Spleen (tissue), 7 donors: ENCODE data around the gene DAPL1.
"Not testable (repeated sequence)": the region's sequence is repeated elsewhere in the genome, so short reads cannot be mapped to it uniquely, and the experiment has no call there.

Experiments
- CTCF ChIP-seq, 11 experiments: fragments of 200-600 bp in 7 of 11; fragments of 450-650 bp in 4 of 11; sonication (generic) in 4 of 11; IDR thresholded peaks in 8 of 11; conservative IDR thresholded peaks in 3 of 11; 1 replicate in 7 of 11; 2 replicates in 4 of 11; pipeline versions ENCODE4 v1.4.0 to v1.8.0; 2016 to 2021; ENCODE audit warnings: antibody characterized with exemption in 11 of 11, inconsistent platforms in 4 of 11, mild to moderate bottlenecking in 1 of 11
- POLR2AphosphoS5 ChIP-seq, 3 donors: sonication (generic); formaldehyde crosslinking; IDR thresholded peaks; one replicate each; pipeline ENCODE4 v1.5.1; 2017; ENCODE audit warnings: antibody characterized with exemption in 3 of 3
- donor health status: DM: no; HTN: no; CAD: no; lungs with moderate emphysema.
- donor health status: DM: no; HTN: no; CAD: no.
- donor health status: DM: no; HTN: no; CAD: no.

DNA sequence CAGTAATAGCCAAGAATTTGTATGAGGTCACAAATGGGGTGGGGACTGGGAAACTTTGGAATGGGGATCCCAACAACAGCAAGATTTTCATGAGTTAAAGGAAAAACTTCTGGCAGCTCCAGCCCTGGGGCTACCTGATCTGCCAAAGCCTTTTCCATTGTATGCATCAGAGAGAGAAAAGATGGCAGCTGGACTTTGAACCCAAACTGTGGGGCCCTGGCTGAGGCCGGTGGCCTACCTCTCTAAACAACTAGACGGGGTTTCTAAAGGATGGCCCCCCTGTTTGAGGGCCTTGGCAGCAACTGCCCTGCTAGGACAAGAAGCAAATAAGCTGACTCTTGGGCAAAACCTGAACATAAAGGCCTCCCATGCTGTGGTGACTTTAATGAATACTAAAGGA, 52.4 kb downstream of the DAPL1 start:
- not testable (repeated sequence) for TF ChIP-seq CTCF (IDR thresholded peaks at IDR 0.05 in 8 of 11, conservative IDR thresholded peaks at IDR 0.05 in 3 of 11); POLR2AphosphoS5 (IDR thresholded peaks at IDR 0.05)
